ENCODE data around the gene CCDC57. TPM values are rescaled to one million over a fixed set of nuclear protein-coding genes. Genes with fewer than 3 reads are reported as not detected.

Gene CCDC57
- total RNA-seq, 1 donor from 2014 or later = 50.5 TPM

- TF ChIP-seq, protein P1, sequence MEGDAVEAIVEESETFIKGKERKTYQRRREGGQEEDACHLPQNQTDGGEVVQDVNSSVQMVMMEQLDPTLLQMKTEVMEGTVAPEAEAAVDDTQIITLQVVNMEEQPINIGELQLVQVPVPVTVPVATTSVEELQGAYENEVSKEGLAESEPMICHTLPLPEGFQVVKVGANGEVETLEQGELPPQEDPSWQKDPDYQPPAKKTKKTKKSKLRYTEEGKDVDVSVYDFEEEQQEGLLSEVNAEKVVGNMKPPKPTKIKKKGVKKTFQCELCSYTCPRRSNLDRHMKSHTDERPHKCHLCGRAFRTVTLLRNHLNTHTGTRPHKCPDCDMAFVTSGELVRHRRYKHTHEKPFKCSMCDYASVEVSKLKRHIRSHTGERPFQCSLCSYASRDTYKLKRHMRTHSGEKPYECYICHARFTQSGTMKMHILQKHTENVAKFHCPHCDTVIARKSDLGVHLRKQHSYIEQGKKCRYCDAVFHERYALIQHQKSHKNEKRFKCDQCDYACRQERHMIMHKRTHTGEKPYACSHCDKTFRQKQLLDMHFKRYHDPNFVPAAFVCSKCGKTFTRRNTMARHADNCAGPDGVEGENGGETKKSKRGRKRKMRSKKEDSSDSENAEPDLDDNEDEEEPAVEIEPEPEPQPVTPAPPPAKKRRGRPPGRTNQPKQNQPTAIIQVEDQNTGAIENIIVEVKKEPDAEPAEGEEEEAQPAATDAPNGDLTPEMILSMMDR (IDR thresholded peaks at IDR 0.05) = no peak
- peaks cover 3% of the 10 kb centered on the region for H3K4me1 ChIP-seq
- H3K36me3 ChIP-seq = no peaks in the 10 kb centered on the region
- DNase-seq (no peak), ATAC-seq (no peak)
- H3K4me3 ChIP-seq = no peak overlapping the region
- H3K27ac ChIP-seq = peak overlapping the region; percentile 66
- no peaks in the 10 kb centered on the region for H3K27me3 ChIP-seq
- intact Hi-C loops (cut with DNase I) = no loop called here
- H3K9me3 ChIP-seq = no peaks in the 10 kb centered on the region
These were observed 95.2 kb downstream of the CCDC57 start for GRCh38 chr17:82117139-82118090.

DNA sequence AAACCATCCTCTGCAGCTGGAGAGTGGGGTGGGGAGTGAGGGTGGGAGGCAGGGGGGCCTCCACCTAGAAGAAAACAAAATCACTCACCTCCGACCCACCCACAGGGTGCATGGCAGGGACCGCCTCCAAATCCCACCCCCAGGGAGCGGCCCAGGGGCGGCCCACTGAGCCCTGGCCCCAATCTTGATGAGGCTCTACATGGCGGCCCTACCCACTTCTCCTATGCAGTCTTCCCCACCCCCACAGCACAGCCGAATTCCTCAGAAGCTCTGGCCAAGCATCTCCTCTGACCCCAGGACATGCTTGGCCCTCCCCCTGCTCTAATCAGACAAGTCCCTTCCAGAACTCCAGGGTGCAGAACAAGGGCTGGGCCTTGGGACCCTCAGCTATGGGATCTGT, 96.4 kb downstream of the CCDC57 start:
- Histone ChIP-seq H3K27ac (no peak overlapping the region), H3K36me3 (no peaks in the 10 kb centered on the region), H3K9me3 (no peaks in the 10 kb centered on the region), H3K4me3 (no peak overlapping the region), H3K4me1 (peaks cover 3% of the 10 kb centered on the region), H3K27me3 (no peaks in the 10 kb centered on the region)
- TF ChIP-seq, protein P1 (IDR thresholded peaks at IDR 0.05) = no peak
- no peak for ATAC-seq
- intact Hi-C loops (cut with DNase I) = no loop called here
- DNase-seq = no peak

DNA sequence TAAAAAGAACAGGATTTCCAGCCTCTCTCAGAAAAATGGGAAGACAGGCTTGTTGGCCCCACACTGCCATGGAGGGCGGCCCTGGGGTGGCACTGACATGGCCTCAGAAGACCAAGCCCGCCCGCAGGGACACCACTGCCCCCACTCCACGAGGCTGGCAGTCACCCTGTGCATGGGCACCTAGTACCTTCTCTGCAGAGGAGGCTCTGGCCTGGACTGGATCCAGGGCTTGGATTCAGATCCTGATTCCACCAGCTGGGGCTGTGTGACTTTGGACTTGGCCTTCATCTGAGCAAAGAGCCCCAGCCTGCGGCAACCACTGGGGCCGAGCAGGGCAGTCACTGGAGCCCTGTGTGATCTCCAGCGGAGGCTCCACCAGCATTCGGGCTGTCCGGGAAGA, 97.8 kb downstream of the CCDC57 start:
- ATAC-seq (no peak), DNase-seq (no peak)
- Histone ChIP-seq H3K27me3 (no peaks in the 10 kb centered on the region), H3K36me3 (no peaks in the 10 kb centered on the region), H3K9me3 (no peaks in the 10 kb centered on the region), H3K4me1 (peaks cover 3% of the 10 kb centered on the region), H3K4me3 (no peak overlapping the region), H3K27ac (no peak overlapping the region)
- intact Hi-C loops (cut with DNase I) = no loop called here
- TF ChIP-seq, protein P1 (IDR thresholded peaks at IDR 0.05) = no peak

GRCh38 chr17:82114447-82114846, 98.2 kb downstream of the CCDC57 start:
- Histone ChIP-seq H3K4me3 (no peak overlapping the region), H3K36me3 (no peaks in the 10 kb centered on the region), H3K27ac (no peak overlapping the region), H3K9me3 (no peaks in the 10 kb centered on the region), H3K4me1 (peaks cover 3% of the 10 kb centered on the region), H3K27me3 (no peaks in the 10 kb centered on the region)
- DNase-seq (no peak), ATAC-seq (no peak)
- intact Hi-C loops (cut with DNase I) = no loop called here
- TF ChIP-seq, protein P1 (IDR thresholded peaks at IDR 0.05) = no peak

DNA sequence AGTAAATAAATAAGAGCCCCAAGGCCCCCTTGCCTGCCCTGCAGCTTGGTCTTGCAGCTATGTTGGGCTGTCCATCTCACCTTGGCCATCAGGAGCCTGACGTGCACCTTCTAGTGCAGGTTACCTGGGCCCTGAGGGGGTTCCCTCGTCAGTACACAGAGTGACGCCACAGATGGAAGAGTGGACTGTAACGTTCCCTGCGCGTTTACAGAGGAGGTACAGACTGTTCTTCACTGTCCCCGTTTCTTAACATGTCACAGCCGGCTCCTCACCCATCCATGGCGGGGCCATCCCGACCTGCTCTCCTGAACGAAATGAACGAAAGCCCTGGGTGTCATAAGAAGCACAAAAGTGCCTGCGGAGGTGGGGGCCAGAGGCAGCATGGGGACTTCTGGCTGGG, 98.7 kb downstream of the CCDC57 start:
- no peak overlapping the region for H3K27ac ChIP-seq
- intact Hi-C loops (cut with DNase I) = no loop called here

More for the DNA sequence above, 98.7 kb downstream of the CCDC57 start:
- ATAC-seq = no peak
- H3K36me3 ChIP-seq = no peaks in the 10 kb centered on the region
- peaks cover 3% of the 10 kb centered on the region for H3K4me1 ChIP-seq
- no peak for DNase-seq
- no peak overlapping the region for H3K4me3 ChIP-seq
- TF ChIP-seq, protein P1 (IDR thresholded peaks at IDR 0.05) = no peak
- no peaks in the 10 kb centered on the region for H3K27me3 ChIP-seq
- no peaks in the 10 kb centered on the region for H3K9me3 ChIP-seq

All from upper lobe of right lung (tissue), 1 donor.